Measurements from ENCODE around the gene GRK3.

- TF ChIP-seq CTCF (IDR thresholded peaks at IDR 0.05): no peak
- TF ChIP-seq POLR2A (IDR thresholded peaks at IDR 0.05): no peak
Measured at GRCh38 chr22:25746012-25746373, 181.5 kb downstream of the GRK3 start.
